Neutrophil (primary cell): Measurements from ENCODE around the gene BMPR1B.

ENCODE experiments used
- H3K27ac ChIP-seq: fragments of 200-600 bp; sonication (generic); 2 replicates; pipeline ENCODE4 v1.5.1; 2016; ENCODE audit warnings: mild to moderate bottlenecking, moderate library complexity
- H3K27me3 ChIP-seq: fragments of 200-600 bp; sonication (generic); 2 replicates; pipeline ENCODE4 v1.6.0; 2016; ENCODE audit warnings: mild to moderate bottlenecking
- H3K36me3 ChIP-seq: fragments of 200-600 bp; sonication (generic); 2 replicates; pipeline ENCODE4 v1.5.1; 2017
- H3K4me1 ChIP-seq, 2 experiments: fragments of 200-600 bp in 1 of 2; sonication (generic) in 1 of 2; 1 replicate in 1 of 2; 2 replicates in 1 of 2; pipeline versions ENCODE4 v1.5.1 to v1.6.1; 2013 to 2016; ENCODE audit warnings: low read depth in 1 of 2, low read length in 1 of 2, mild to moderate bottlenecking in 1 of 2, moderate library complexity in 1 of 2; ENCODE audit not compliant: control insufficient read depth in 1 of 2, insufficient read depth in 1 of 2
- H3K4me3 ChIP-seq, 2 experiments: fragments of 200-600 bp in 1 of 2; sonication (generic) in 1 of 2; 1 replicate in 1 of 2; 2 replicates in 1 of 2; pipeline ENCODE4 v1.5.1; 2013 to 2016; ENCODE audit warnings: low read depth in 1 of 2, low read length in 1 of 2, mild to moderate bottlenecking in 1 of 2, moderate library complexity in 1 of 2
- H3K9me3 ChIP-seq: fragments of 200-600 bp; sonication (generic); 2 replicates; pipeline ENCODE4 v1.5.1; 2016
- CTCF ChIP-seq: fragments of 200-600 bp; sonication (generic); IDR thresholded peaks from 2 replicates; pipeline ENCODE4 v1.5.1; 2016; ENCODE audit warnings: antibody characterized with exemption

Gene BMPR1B

GRCh38 chr4:95020521-95020920, 262.8 kb downstream of the BMPR1B start:
- peaks cover 0 to 12% of the 10 kb centered on the region in 2 experiments for H3K4me1 ChIP-seq
- no peaks in the 10 kb centered on the region for H3K9me3 ChIP-seq
- H3K4me3 ChIP-seq, result no peak overlapping the region
- TF ChIP-seq CTCF, result no peak
- H3K27ac ChIP-seq, result no peak overlapping the region
- H3K36me3 ChIP-seq, result no peaks in the 10 kb centered on the region
- no peaks in the 10 kb centered on the region for H3K27me3 ChIP-seq

- Histone ChIP-seq H3K4me1 (peaks cover 0 to 12% of the 10 kb centered on the region in 2 experiments), H3K36me3 (no peaks in the 10 kb centered on the region), H3K27ac (no peak overlapping the region), H3K27me3 (no peaks in the 10 kb centered on the region), H3K4me3 (no peak overlapping the region), H3K9me3 (no peaks in the 10 kb centered on the region)
- no peak for TF ChIP-seq CTCF
Observed at GRCh38 chr4:95021099-95021498, 263.3 kb downstream of the BMPR1B start.

- H3K9me3 ChIP-seq, result no peaks in the 10 kb centered on the region
- peaks cover 0 to 12% of the 10 kb centered on the region in 2 experiments for H3K4me1 ChIP-seq
- H3K4me3 ChIP-seq, result no peak overlapping the region
- H3K36me3 ChIP-seq, result no peaks in the 10 kb centered on the region
- TF ChIP-seq CTCF, result no peak
- no peak overlapping the region for H3K27ac ChIP-seq
- H3K27me3 ChIP-seq, result no peaks in the 10 kb centered on the region
Observed at GRCh38 chr4:95023110-95023509, 265.4 kb downstream of the BMPR1B start.

GRCh38 chr4:95027905-95028618, 270.3 kb downstream of the BMPR1B start:
- Histone ChIP-seq H3K27me3 (no peaks in the 10 kb centered on the region), H3K9me3 (no peaks in the 10 kb centered on the region), H3K4me3 (no peak overlapping the region), H3K36me3 (no peaks in the 10 kb centered on the region), H3K27ac (no peak overlapping the region), H3K4me1 (no peaks in the 10 kb centered on the region)
- no peak for TF ChIP-seq CTCF

GRCh38 chr4:95038791-95039190, 281.0 kb downstream of the BMPR1B start:
- no peak overlapping the region for H3K4me3 ChIP-seq
- no peaks in the 10 kb centered on the region for H3K4me1 ChIP-seq
- no peaks in the 10 kb centered on the region for H3K36me3 ChIP-seq
- TF ChIP-seq CTCF, result no peak
- H3K27me3 ChIP-seq, result no peaks in the 10 kb centered on the region
- H3K27ac ChIP-seq, result no peak overlapping the region
- H3K9me3 ChIP-seq, result no peaks in the 10 kb centered on the region
